HEK293T (cell line): ENCODE results near the gene ANKRD11.

ENCODE experiments used
- ARNT ChIP-seq: fragments of 450-650 bp; IDR thresholded peaks from 2 replicates; pipeline ENCODE4 v1.6.1; 2017; ENCODE audit warnings: mild to moderate bottlenecking
- L3MBTL2 ChIP-seq: fragments of 450-650 bp; conservative IDR thresholded peaks from 2 replicates; pipeline ENCODE4 v1.6.1; 2016; ENCODE audit warnings: mild to moderate bottlenecking
- LEF1 ChIP-seq: fragments of 450-650 bp; IDR thresholded peaks from 2 replicates; pipeline ENCODE4 v1.6.1; 2017; ENCODE audit warnings: mild to moderate bottlenecking, borderline replicate concordance
- NFRKB ChIP-seq: fragments of 450-650 bp; IDR thresholded peaks from 2 replicates; pipeline ENCODE4 v1.6.1; 2016; ENCODE audit warnings: mild to moderate bottlenecking, moderate library complexity
- SP1 ChIP-seq: fragments of 450-650 bp; IDR thresholded peaks from 2 replicates; pipeline ENCODE4 v1.6.1; 2017

- TF ChIP-seq NFRKB, result no peak
- no peak for TF ChIP-seq SP1
- no peak for TF ChIP-seq LEF1
- no peak for TF ChIP-seq ARNT
- no peak for TF ChIP-seq L3MBTL2
Measured at GRCh38 chr16:89355686-89356085, 134.7 kb downstream of the ANKRD11 start.
